ENCODE results near the gene EHMT2. TPM values are rescaled to one million over a fixed set of nuclear protein-coding genes. Genes with fewer than 3 reads are reported as not detected.
"Not testable (repeated sequence)": the region's sequence is repeated elsewhere in the genome, so short reads cannot be mapped to it uniquely, and the experiment has no call there.

Gene EHMT2
- total RNA-seq, 1 experiment from 2014 or later: 68.3 TPM

DNA sequence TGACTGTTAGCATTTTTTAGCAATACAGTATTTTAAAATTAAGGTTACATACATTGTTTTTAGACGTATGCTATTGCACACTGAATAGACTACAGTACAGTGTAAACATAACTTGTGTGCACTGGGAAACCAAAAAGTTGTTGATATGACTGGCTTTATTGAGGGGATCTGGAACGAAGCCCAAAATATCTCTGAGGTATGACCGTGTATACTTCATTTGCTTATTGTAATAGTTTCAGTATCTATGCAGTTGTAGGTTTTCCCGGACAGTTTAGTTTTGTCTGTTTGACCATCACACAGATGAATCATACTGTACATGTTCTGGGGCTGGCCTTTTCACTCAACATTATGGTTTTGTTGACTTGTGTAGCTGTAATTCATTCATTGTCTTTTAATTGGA is 11.3 kb upstream of the EHMT2 start:
- no peak for TF ChIP-seq EZH2 (IDR thresholded peaks at IDR 0.05; ENCODE audit: low read depth)
- TF ChIP-seq, protein P1, sequence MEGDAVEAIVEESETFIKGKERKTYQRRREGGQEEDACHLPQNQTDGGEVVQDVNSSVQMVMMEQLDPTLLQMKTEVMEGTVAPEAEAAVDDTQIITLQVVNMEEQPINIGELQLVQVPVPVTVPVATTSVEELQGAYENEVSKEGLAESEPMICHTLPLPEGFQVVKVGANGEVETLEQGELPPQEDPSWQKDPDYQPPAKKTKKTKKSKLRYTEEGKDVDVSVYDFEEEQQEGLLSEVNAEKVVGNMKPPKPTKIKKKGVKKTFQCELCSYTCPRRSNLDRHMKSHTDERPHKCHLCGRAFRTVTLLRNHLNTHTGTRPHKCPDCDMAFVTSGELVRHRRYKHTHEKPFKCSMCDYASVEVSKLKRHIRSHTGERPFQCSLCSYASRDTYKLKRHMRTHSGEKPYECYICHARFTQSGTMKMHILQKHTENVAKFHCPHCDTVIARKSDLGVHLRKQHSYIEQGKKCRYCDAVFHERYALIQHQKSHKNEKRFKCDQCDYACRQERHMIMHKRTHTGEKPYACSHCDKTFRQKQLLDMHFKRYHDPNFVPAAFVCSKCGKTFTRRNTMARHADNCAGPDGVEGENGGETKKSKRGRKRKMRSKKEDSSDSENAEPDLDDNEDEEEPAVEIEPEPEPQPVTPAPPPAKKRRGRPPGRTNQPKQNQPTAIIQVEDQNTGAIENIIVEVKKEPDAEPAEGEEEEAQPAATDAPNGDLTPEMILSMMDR (conservative IDR thresholded peaks at IDR 0.05): no peak
- no peaks in the 10 kb centered on the region for H3K9me3 ChIP-seq (ENCODE audit: insufficient read depth, low read depth)
- ChIA-PET CTCF (no interaction called here), POLR2A (ENCODE audit: unreplicated experiment) (interaction anchor here (0.6 kb wide), 3 partner anchors 40 to 222 kb away, joined by 3 to 6 read pairs (median 3); partner anchors contain the start of gene FKBPL)
- H2AFZ ChIP-seq: no peak overlapping the region
- no peak overlapping the region for H3K4me2 ChIP-seq
- intact Hi-C loops (cut with micrococcal nuclease; ENCODE audit: unreplicated experiment): no loop called here
- DNase-seq: no peak
- H3K4me1 ChIP-seq (replicated peaks; ENCODE audit: insufficient read depth): peaks cover 23% of the 10 kb centered on the region; the same call in 1 of the 2 replicates
- H3K79me2 ChIP-seq (ENCODE audit: low read depth): no peaks in the 10 kb centered on the region
- H3K27me3 ChIP-seq (ENCODE audit: insufficient read depth, low read depth): no peaks in the 10 kb centered on the region
- no TSS peak for BruUV-seq (replicated peaks)
- no peaks in the 10 kb centered on the region for H3K36me3 ChIP-seq (ENCODE audit: low read depth)
- H3K4me3 ChIP-seq: no peak overlapping the region
- H3K9me2 ChIP-seq (ENCODE audit: insufficient read depth): no peaks in the 10 kb centered on the region
- no peak overlapping the region for H3K27ac ChIP-seq
- H4K20me1 ChIP-seq (ENCODE audit: insufficient read depth): no peaks in the 10 kb centered on the region
- H3F3A ChIP-seq (ENCODE audit: insufficient read depth, low read depth): peaks cover 20% of the 10 kb centered on the region

DNA sequence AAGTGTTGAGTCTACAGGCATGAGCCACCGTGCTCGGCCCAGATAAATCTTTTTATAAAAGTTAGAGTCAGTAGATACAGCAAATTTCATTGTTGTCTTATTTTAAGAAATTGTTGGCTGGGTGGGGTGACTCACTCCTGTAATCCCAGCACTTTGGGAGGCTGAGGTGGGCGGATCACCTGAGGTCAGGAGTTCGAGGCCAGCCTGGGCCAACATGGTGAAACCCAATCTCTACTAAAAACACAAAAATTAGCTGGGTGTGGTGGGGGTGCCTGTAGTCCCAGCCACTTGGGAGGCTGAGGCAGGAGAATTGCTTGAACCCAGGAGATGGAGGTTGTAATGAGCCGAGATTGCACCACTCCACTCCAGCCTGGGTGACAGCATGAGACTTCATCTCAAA is 10.8 kb upstream of the EHMT2 start:
- H3K4me2 ChIP-seq: not testable (repeated sequence)

DNA sequence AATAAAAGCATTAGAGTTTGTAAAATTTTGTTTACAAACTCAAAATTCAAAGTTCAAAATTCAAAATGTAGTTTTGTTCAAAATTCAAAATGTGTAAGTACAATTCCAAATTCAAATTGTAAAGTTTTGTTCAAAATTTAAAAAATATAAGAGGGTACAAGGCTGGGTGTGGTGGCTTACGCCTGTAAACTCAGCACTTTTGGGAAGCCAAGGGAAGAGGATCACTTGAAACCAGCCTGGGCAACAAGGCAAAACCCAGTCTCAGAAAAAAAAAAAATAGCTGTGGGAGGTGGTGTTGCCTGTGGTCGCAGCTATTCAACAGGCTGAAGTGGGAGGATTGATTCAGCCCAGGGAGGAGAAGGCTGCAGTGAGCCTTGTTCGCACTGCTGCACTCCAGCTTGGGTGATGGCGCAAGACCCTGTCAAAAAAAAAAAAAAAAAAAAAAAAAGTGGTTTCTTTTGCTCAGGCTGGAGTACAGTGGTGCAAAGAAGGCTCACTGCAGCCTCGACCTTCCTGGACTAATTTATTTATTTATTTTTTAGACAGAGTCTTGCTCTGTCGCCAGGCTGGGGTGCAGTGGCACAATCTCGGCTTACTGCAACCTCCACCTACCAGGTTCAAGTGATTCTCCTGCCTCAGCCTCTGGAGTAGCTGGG is 9.8 kb upstream of the EHMT2 start:
- Histone ChIP-seq H3K9me2 (ENCODE audit: insufficient read depth) (no peaks in the 10 kb centered on the region), H3K36me3 (ENCODE audit: low read depth) (no peaks in the 10 kb centered on the region), H2AFZ (no peak overlapping the region), H4K20me1 (ENCODE audit: insufficient read depth) (no peaks in the 10 kb centered on the region), H3K4me3 (no peak overlapping the region), H3F3A (ENCODE audit: insufficient read depth, low read depth) (peaks cover 31% of the 10 kb centered on the region), H3K4me2 (no peak overlapping the region), H3K4me1 (replicated peaks; ENCODE audit: insufficient read depth) (peaks cover 28% of the 10 kb centered on the region; the same call in 1 of the 2 replicates), H3K27me3 (ENCODE audit: insufficient read depth, low read depth) (no peaks in the 10 kb centered on the region), H3K9me3 (ENCODE audit: insufficient read depth, low read depth) (no peaks in the 10 kb centered on the region), H3K79me2 (ENCODE audit: low read depth) (no peaks in the 10 kb centered on the region), H3K27ac (no peak overlapping the region)
- BruUV-seq (replicated peaks): no TSS peak
- intact Hi-C loops (cut with micrococcal nuclease; ENCODE audit: unreplicated experiment): no loop called here
- POLR2A ChIA-PET (ENCODE audit: unreplicated experiment): interaction anchor here (0.6 to 0.7 kb wide), 3 partner anchors 38 to 132 kb away, joined by 3 to 6 read pairs (median 4); partner anchors contain the start of gene CFB
- DNase-seq: no peak
- CTCF ChIA-PET: interaction anchor here (0.6 kb wide), 2 partner anchors 63 to 181 kb away, joined by 4 to 7 read pairs; no protein-coding TSS in a partner anchor
- no peak for TF ChIP-seq EZH2 (IDR thresholded peaks at IDR 0.05; ENCODE audit: low read depth)

More for the DNA sequence above, 10.8 kb upstream of the EHMT2 start:
- BruUV-seq (replicated peaks); intact Hi-C loops (cut with micrococcal nuclease; ENCODE audit: unreplicated experiment); H3K36me3 ChIP-seq (ENCODE audit: low read depth); H4K20me1 ChIP-seq (ENCODE audit: insufficient read depth); DNase-seq; POLR2A ChIA-PET (ENCODE audit: unreplicated experiment); H3K4me3 ChIP-seq; H3K9me2 ChIP-seq (ENCODE audit: insufficient read depth); H3K27ac ChIP-seq; CTCF ChIA-PET; H3K27me3 ChIP-seq (ENCODE audit: insufficient read depth, low read depth); H2AFZ ChIP-seq; H3K79me2 ChIP-seq (ENCODE audit: low read depth); H3K9me3 ChIP-seq (ENCODE audit: insufficient read depth, low read depth): not testable (repeated sequence)
- Histone ChIP-seq H3K4me1 (replicated peaks; ENCODE audit: insufficient read depth) (peaks cover 23% of the 10 kb centered on the region; the same call in 1 of the 2 replicates), H3F3A (ENCODE audit: insufficient read depth, low read depth) (peaks cover 22% of the 10 kb centered on the region)

DNA sequence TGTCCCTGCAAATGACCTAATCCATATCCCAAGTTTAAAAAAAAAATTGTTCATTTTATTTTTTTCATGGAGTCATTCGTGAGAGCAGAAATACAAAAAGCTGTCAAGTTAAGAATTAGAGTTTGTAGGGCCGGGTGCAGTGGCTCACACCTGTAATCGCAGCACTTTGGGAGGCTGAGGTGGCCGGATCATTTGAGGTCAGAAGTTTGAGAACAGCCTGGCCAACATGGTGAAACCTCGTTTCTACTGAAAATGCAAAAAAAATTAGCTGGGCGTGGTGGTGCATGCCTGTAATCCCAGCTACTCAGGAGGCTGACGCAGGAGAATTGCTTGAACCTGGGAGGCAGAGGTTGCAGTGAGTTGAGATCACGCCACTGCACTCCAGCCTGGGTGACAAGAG is 9.2 kb upstream of the EHMT2 start:
- H3K4me3 ChIP-seq; H2AFZ ChIP-seq; H3K36me3 ChIP-seq (ENCODE audit: low read depth); BruUV-seq (replicated peaks); H3K27ac ChIP-seq; intact Hi-C loops (cut with micrococcal nuclease; ENCODE audit: unreplicated experiment); H3K79me2 ChIP-seq (ENCODE audit: low read depth); H3K9me3 ChIP-seq (ENCODE audit: insufficient read depth, low read depth); H4K20me1 ChIP-seq (ENCODE audit: insufficient read depth); DNase-seq; H3K27me3 ChIP-seq (ENCODE audit: insufficient read depth, low read depth); H3K4me2 ChIP-seq; H3K9me2 ChIP-seq (ENCODE audit: insufficient read depth): not testable (repeated sequence)
- peaks cover 31% of the 10 kb centered on the region for H3F3A ChIP-seq (ENCODE audit: insufficient read depth, low read depth)
- H3K4me1 ChIP-seq (replicated peaks; ENCODE audit: insufficient read depth): peaks cover 27% of the 10 kb centered on the region; the same call in 1 of the 2 replicates
- CTCF ChIA-PET: interaction anchor here (0.6 kb wide), 1 partner anchor 182 kb away, joined by 7 read pairs; no protein-coding TSS in a partner anchor
- POLR2A ChIA-PET (ENCODE audit: unreplicated experiment): interaction anchor here (0.6 kb wide), 1 partner anchor 133 kb away, joined by 4 read pairs; no protein-coding TSS in a partner anchor
